K562 (cell line): ENCODE measurements around the gene DNAJB1.

Source experiments
- FOXK2 ChIP-seq, 2 experiments: fragments of 450-650 bp; IDR thresholded peaks in 1 of 2; conservative IDR thresholded peaks in 1 of 2; 2 replicates each; pipeline ENCODE4 v1.6.1; 2016; ENCODE audit warnings: low read depth in 2 of 2, mild to moderate bottlenecking in 1 of 2
- HDAC2 ChIP-seq: fragments of 450-650 bp; IDR thresholded peaks from 2 replicates; pipeline ENCODE4 v1.6.1; 2016; ENCODE audit warnings: mild to moderate bottlenecking
- ZNF12 ChIP-seq: sonication (generic); formaldehyde crosslinking; IDR thresholded peaks from 2 replicates; pipeline ENCODE4 v1.4.0; 2020; ENCODE audit warnings: mild to moderate bottlenecking, missing genetic modification reagents
- ZNF76 ChIP-seq: fragments of 250-450 bp; sonication (Bioruptor Pico); IDR thresholded peaks from 2 replicates; pipeline ENCODE4 v1.4.0; 2020; ENCODE audit warnings: mild to moderate bottlenecking, moderate library complexity, borderline replicate concordance

DNA sequence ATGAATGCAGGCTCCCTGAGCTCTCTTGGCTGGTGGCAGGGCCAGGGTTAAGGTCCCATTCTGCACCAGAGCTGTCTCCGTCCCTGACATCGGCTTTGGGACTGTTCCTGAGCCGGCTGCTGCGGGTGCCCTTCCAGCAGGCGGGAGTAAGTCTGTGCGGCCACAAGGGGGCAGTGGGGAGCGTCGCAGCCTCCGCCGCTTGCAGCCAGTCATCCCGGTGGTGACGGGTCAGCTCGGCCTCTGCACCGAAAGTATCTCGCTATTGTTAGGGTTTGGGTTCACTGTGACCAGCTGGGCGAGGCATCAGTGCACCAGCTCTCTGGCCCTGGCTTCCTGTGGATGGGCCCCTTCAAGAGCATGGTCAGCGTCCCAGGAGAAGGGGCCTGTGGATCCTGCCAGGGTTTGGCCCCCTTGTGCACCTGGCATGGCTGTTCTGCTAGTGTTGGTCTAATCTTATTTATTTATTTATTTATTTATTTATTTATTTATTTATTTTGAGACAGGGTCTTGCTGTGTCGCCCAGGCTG is 38.5 kb upstream of the DNAJB1 start:
- TF ChIP-seq ZNF76 (CRISPR knock-in tag): no peak
- TF ChIP-seq ZNF12 (CRISPR knock-in tag): no peak
- no peak for TF ChIP-seq HDAC2
- no peak for TF ChIP-seq FOXK2 (conservative IDR thresholded peaks at IDR 0.05 in 1 of 2, IDR thresholded peaks at IDR 0.05 in 1 of 2; ENCODE audit: low read depth in 2 of 2)
